HTERT RPE-1 (cell line): Measurements from ENCODE around the gene ANKRD13D.

Experiments
- in situ Hi-C: fragments of 300-500 bp; cut with MboI; formaldehyde crosslinking; loops from 4 replicates; pipeline ENCODE4 v1.14.3; 2020; ENCODE audit warnings: low sequenced_read_pairs

The ANKRD13D gene

GRCh38 chr11:67285541-67286498 is 3.3 kb upstream of the ANKRD13D start:
- in situ Hi-C loops, result no loop called here

GRCh38 chr11:67286621-67287333 is 2.3 kb upstream of the ANKRD13D start:
- in situ Hi-C loops, result no loop called here

- in situ Hi-C loops, result no loop called here
These were observed 1.5 kb upstream of the ANKRD13D start for GRCh38 chr11:67287355-67288197.

GRCh38 chr11:67288198-67288451 is 978 bp upstream of the ANKRD13D start:
- in situ Hi-C loops, result no loop called here

- in situ Hi-C loops, result no loop called here
These were observed 464 bp upstream of the ANKRD13D start for GRCh38 chr11:67288452-67289225.

GRCh38 chr11:67289651-67290479 is 762 bp downstream of the ANKRD13D start:
- in situ Hi-C loops, result no loop called here

- in situ Hi-C loops, result no loop called here
These were observed 1.7 kb downstream of the ANKRD13D start for GRCh38 chr11:67290801-67291200.

GRCh38 chr11:67291481-67292381 is 2.6 kb downstream of the ANKRD13D start:
- in situ Hi-C loops, result no loop called here

GRCh38 chr11:67292671-67293070 is 3.6 kb downstream of the ANKRD13D start:
- in situ Hi-C loops, result no loop called here

GRCh38 chr11:67293090-67293489 is 4.0 kb downstream of the ANKRD13D start:
- in situ Hi-C loops, result no loop called here

GRCh38 chr11:67295846-67296245 is 6.7 kb downstream of the ANKRD13D start:
- in situ Hi-C loops, result no loop called here

- in situ Hi-C loops, result no loop called here
These were observed 9.7 kb downstream of the ANKRD13D start for GRCh38 chr11:67298786-67299185.

GRCh38 chr11:67299471-67300191 is 10.5 kb downstream of the ANKRD13D start:
- in situ Hi-C loops, result no loop called here

GRCh38 chr11:67300256-67300755 is 11.2 kb downstream of the ANKRD13D start:
- in situ Hi-C loops, result no loop called here

- in situ Hi-C loops, result no loop called here
These were observed 11.7 kb downstream of the ANKRD13D start for GRCh38 chr11:67300756-67301312.

- in situ Hi-C loops, result no loop called here
These were observed 12.3 kb downstream of the ANKRD13D start for GRCh38 chr11:67301313-67301921.

GRCh38 chr11:67301951-67302516 is 12.9 kb downstream of the ANKRD13D start:
- in situ Hi-C loops, result no loop called here
